ENCODE data around the gene TMEM30A. TPM values are rescaled to one million over a fixed set of nuclear protein-coding genes. Genes with fewer than 3 reads are reported as not detected.

TMEM30A gene
- total RNA-seq, 2 donors from 2014 or later, result 47.7 to 59.4 TPM

- H3K4me3 Mint-ChIP-seq, result no peak overlapping the region
- no peak for DNase-seq
- no peaks in the 10 kb centered on the region for H3K27me3 Mint-ChIP-seq (ENCODE audit: insufficient read depth)
- peaks cover 26% of the 10 kb centered on the region for H3K4me1 Mint-ChIP-seq
- Histone ChIP-seq H3K9me3 (ENCODE audit: control insufficient read depth, low read length) (peaks cover 16% of the 10 kb centered on the region), H3K9ac (ENCODE audit: extremely low read depth, low read length, poor library complexity, severe bottlenecking) (no peak overlapping the region), H3K36me3 (ENCODE audit: control insufficient read depth, insufficient read depth, low read length) (peaks cover 28% of the 10 kb centered on the region), H3K27me3 (ENCODE audit: control insufficient read depth, insufficient read depth, low read length, poor library complexity, severe bottlenecking) (no peaks in the 10 kb centered on the region), H3K27ac (ENCODE audit: low read depth, low read length) (no peak overlapping the region), H3K4me3 (ENCODE audit: low read length) (no peak overlapping the region), H3K4me1 (ENCODE audit: control insufficient read depth, insufficient read depth, low read length) (no peaks in the 10 kb centered on the region)
- H3K27ac Mint-ChIP-seq, result no peak overlapping the region
- 43 to 61% methylated on average over 1 to 2 of the region's 2 CpGs for WGBS, 2 experiments (ENCODE audit: insufficient coverage in 1 of 2, insufficient read length in 1 of 2)
- peaks cover 26% of the 10 kb centered on the region for H3K36me3 Mint-ChIP-seq (ENCODE audit: low read depth)
- peaks cover 11% of the 10 kb centered on the region for H3K9me3 Mint-ChIP-seq
- peak; percentile 90 for TF ChIP-seq CTCF (conservative IDR thresholded peaks at IDR 0.05)
Observed at GRCh38 chr6:75266716-75267291, 17.8 kb downstream of the TMEM30A start.

GRCh38 chr6:75263401-75263750 is 21.2 kb downstream of the TMEM30A start:
- Histone ChIP-seq H3K4me3 (ENCODE audit: low read length) (no peak overlapping the region), H3K27me3 (ENCODE audit: control insufficient read depth, insufficient read depth, low read length, poor library complexity, severe bottlenecking) (no peaks in the 10 kb centered on the region), H3K9ac (ENCODE audit: extremely low read depth, low read length, poor library complexity, severe bottlenecking) (no peak overlapping the region), H3K4me1 (ENCODE audit: control insufficient read depth, insufficient read depth, low read length) (no peaks in the 10 kb centered on the region), H3K9me3 (ENCODE audit: control insufficient read depth, low read length) (no peaks in the 10 kb centered on the region), H3K27ac (ENCODE audit: low read depth, low read length) (no peak overlapping the region), H3K36me3 (ENCODE audit: control insufficient read depth, insufficient read depth, low read length) (peaks cover 51% of the 10 kb centered on the region)
- peaks cover 20% of the 10 kb centered on the region for H3K4me1 Mint-ChIP-seq
- H3K27ac Mint-ChIP-seq, result no peak overlapping the region
- H3K9me3 Mint-ChIP-seq, result no peaks in the 10 kb centered on the region
- TF ChIP-seq CTCF (conservative IDR thresholded peaks at IDR 0.05), result no peak
- DNase-seq, result no peak
- H3K4me3 Mint-ChIP-seq, result no peak overlapping the region
- H3K27me3 Mint-ChIP-seq (ENCODE audit: insufficient read depth), result no peaks in the 10 kb centered on the region
- H3K36me3 Mint-ChIP-seq (ENCODE audit: low read depth), result peaks cover 18% of the 10 kb centered on the region

- no peak overlapping the region for H3K27ac Mint-ChIP-seq
- H3K27me3 ChIP-seq (ENCODE audit: control insufficient read depth, insufficient read depth, low read length, poor library complexity, severe bottlenecking), result no peaks in the 10 kb centered on the region
Observed at GRCh38 chr6:75262716-75263400, 21.7 kb downstream of the TMEM30A start.

More at GRCh38 chr6:75262716-75263400, 21.7 kb downstream of the TMEM30A start:
- H3K36me3 ChIP-seq (ENCODE audit: control insufficient read depth, insufficient read depth, low read length), result peaks cover 52% of the 10 kb centered on the region
- H3K9me3 ChIP-seq (ENCODE audit: control insufficient read depth, low read length), result no peaks in the 10 kb centered on the region
- H3K4me3 Mint-ChIP-seq, result no peak overlapping the region
- 89% methylated on average over 1 to 4 of the region's 4 CpGs for WGBS, 2 experiments (ENCODE audit: insufficient coverage in 1 of 2, insufficient read length in 1 of 2)
- TF ChIP-seq CTCF (conservative IDR thresholded peaks at IDR 0.05), result no peak
- peaks cover 15% of the 10 kb centered on the region for H3K4me1 Mint-ChIP-seq
- H3K9ac ChIP-seq (ENCODE audit: extremely low read depth, low read length, poor library complexity, severe bottlenecking), result no peak overlapping the region
- H3K9me3 Mint-ChIP-seq, result no peaks in the 10 kb centered on the region
- DNase-seq, result no peak
- peaks cover 19% of the 10 kb centered on the region for H3K36me3 Mint-ChIP-seq (ENCODE audit: low read depth)
- no peaks in the 10 kb centered on the region for H3K27me3 Mint-ChIP-seq (ENCODE audit: insufficient read depth)
- H3K4me1 ChIP-seq (ENCODE audit: control insufficient read depth, insufficient read depth, low read length), result no peaks in the 10 kb centered on the region
- no peak overlapping the region for H3K27ac ChIP-seq (ENCODE audit: low read depth, low read length)
- H3K4me3 ChIP-seq (ENCODE audit: low read length), result no peak overlapping the region

Measured in endodermal cell (in vitro differentiated cells).